ENCODE data around the gene CPNE9.

- TF ChIP-seq POLR2A (IDR thresholded peaks at IDR 0.05) (no peak), CTCF (IDR thresholded peaks at IDR 0.05) (no peak), POLR2AphosphoS5 (IDR thresholded peaks at IDR 0.05) (no peak), EP300 (IDR thresholded peaks at IDR 0.05) (no peak)
Observed at GRCh38 chr3:9770276-9770812, 66.7 kb downstream of the CPNE9 start.
